SU-DHL-6 (cell line): ENCODE data around the gene RAB36.
"Not testable (repeated sequence)": the region's sequence is repeated elsewhere in the genome, so short reads cannot be mapped to it uniquely, and the experiment has no call there.

Experiments used
- H2AFZ ChIP-seq: fragments of 200-600 bp; sonication (generic); 2 replicates; pipeline ENCODE4 v1.6.1; 2014; ENCODE audit warnings: low read depth, mild to moderate bottlenecking, moderate library complexity, mixed read lengths, antibody characterized with exemption, low read length; ENCODE audit not compliant: severe bottlenecking
- H3F3A ChIP-seq: fragments of 200-600 bp; shearing (Covaris generic); 2 replicates; pipeline ENCODE4 v1.6.0; 2016; ENCODE audit warnings: antibody characterized with exemption, mild to moderate bottlenecking; ENCODE audit not compliant: insufficient read depth
- H3K27ac ChIP-seq: fragments of 200-600 bp; sonication (generic); 2 replicates; pipeline ENCODE4 v1.5.1; 2016; ENCODE audit warnings: low read depth, mild to moderate bottlenecking, low read length, moderate library complexity, mixed read lengths
- H3K27me3 ChIP-seq: fragments of 200-600 bp; sonication (generic), shearing (Covaris generic); 2 replicates; pipeline ENCODE4 v1.6.0; 2014; ENCODE audit warnings: mild to moderate bottlenecking, low read length
- H3K36me3 ChIP-seq: fragments of 200-600 bp; sonication (generic); 2 replicates; pipeline ENCODE4 v1.6.1; 2014; ENCODE audit warnings: mild to moderate bottlenecking, low read length, mixed read lengths
- H3K4me2 ChIP-seq: fragments of 300-600, 200-600 bp; shearing (Covaris generic), sonication (generic); 2 replicates; pipeline ENCODE4 v1.6.0; 2014; ENCODE audit warnings: low read length, low read depth, mild to moderate bottlenecking; ENCODE audit not compliant: poor library complexity, severe bottlenecking
- H3K4me3 ChIP-seq: fragments of 200-600 bp; sonication (generic); 2 replicates; pipeline ENCODE4 v1.5.1; 2014; ENCODE audit warnings: antibody characterized with exemption, low read length, mild to moderate bottlenecking, mixed read lengths; ENCODE audit not compliant: insufficient read depth, poor library complexity, severe bottlenecking
- H3K79me2 ChIP-seq: fragments of 200-600 bp; sonication (generic); 2 replicates; pipeline ENCODE4 v1.6.1; 2014; ENCODE audit warnings: mild to moderate bottlenecking, low read length, moderate library complexity; ENCODE audit not compliant: insufficient read depth
- H3K9ac ChIP-seq: fragments of 200-600 bp; sonication (generic); 2 replicates; pipeline ENCODE4 v1.7.0; 2014; ENCODE audit warnings: mild to moderate bottlenecking, low read length
- H3K9me2 ChIP-seq: fragments of 200-600 bp; sonication (generic); replicated peaks from 2 replicates; pipeline ENCODE4 v1.6.1; 2014; ENCODE audit warnings: low read length; ENCODE audit not compliant: insufficient read depth
- H3K9me3 ChIP-seq: fragments of 200-600 bp; sonication (generic); 2 replicates; pipeline ENCODE4 v1.6.1; 2014; ENCODE audit warnings: low read length, mixed read lengths; ENCODE audit not compliant: insufficient read depth
- H4K20me1 ChIP-seq: fragments of 200-600 bp; sonication (generic); 2 replicates; pipeline ENCODE4 v1.6.1; 2014; ENCODE audit warnings: low read depth, mild to moderate bottlenecking, antibody characterized with exemption, low read length, moderate library complexity, mixed read lengths
- EZH2phosphoT487 ChIP-seq: fragments of 200-600 bp; sonication (generic), shearing (Covaris generic); conservative IDR thresholded peaks from 2 replicates; pipeline ENCODE4 v1.6.1; 2018; ENCODE audit warnings: mild to moderate bottlenecking, antibody characterized with exemption, low read length, moderate library complexity, mixed read lengths
- TF ChIP-seq, protein P1 (sequence below): fragments of 200-600 bp; sonication (generic); IDR thresholded peaks from one replicate; pipeline ENCODE4 v1.5.1; 2017; ENCODE audit warnings: antibody characterized with exemption, mild to moderate bottlenecking, low read length, moderate library complexity; ENCODE audit not compliant: insufficient read depth, poor library complexity, severe bottlenecking

Gene RAB36

DNA sequence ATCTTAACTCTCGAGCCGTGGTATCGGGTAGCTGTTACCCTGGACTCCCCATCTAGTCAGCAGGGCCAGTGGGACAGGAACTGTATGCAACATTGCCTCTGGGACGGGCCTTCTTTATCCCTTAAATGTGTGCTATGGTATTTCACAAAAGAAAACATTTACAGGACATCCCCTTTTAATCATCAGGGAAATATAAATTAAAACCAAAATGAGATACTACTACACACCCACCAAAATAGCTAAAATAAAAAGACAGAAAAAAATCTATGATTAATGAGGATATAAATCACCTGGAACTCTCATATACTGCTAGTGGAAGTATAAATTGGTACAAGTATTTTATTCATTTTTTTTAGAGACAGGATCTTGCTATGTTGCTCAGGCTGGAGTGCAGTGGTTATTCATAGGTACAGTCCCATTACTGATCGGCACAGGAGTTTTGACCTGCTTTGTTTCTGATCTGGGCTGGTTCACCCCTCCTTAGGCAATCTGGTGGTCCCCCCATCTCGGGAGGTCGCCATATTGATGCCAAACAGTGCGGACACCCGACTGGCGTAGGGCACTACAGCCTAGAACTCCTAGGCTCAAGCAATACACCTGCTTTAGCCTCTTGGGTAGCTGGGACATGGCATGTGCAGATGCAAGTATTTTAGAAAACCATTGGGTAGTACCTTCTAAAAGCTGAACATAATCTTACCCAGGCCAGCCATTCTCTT, 12.7 kb upstream of the RAB36 start:
- no peaks in the 10 kb centered on the region for H3K27me3 ChIP-seq
- H3F3A ChIP-seq: no peaks in the 10 kb centered on the region
- H3K9me3 ChIP-seq: no peaks in the 10 kb centered on the region
- H3K36me3 ChIP-seq: no peaks in the 10 kb centered on the region
- no peak overlapping the region for H3K4me2 ChIP-seq
- H3K9ac ChIP-seq: no peak overlapping the region
- TF ChIP-seq, protein P1, sequence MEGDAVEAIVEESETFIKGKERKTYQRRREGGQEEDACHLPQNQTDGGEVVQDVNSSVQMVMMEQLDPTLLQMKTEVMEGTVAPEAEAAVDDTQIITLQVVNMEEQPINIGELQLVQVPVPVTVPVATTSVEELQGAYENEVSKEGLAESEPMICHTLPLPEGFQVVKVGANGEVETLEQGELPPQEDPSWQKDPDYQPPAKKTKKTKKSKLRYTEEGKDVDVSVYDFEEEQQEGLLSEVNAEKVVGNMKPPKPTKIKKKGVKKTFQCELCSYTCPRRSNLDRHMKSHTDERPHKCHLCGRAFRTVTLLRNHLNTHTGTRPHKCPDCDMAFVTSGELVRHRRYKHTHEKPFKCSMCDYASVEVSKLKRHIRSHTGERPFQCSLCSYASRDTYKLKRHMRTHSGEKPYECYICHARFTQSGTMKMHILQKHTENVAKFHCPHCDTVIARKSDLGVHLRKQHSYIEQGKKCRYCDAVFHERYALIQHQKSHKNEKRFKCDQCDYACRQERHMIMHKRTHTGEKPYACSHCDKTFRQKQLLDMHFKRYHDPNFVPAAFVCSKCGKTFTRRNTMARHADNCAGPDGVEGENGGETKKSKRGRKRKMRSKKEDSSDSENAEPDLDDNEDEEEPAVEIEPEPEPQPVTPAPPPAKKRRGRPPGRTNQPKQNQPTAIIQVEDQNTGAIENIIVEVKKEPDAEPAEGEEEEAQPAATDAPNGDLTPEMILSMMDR: no peak
- TF ChIP-seq EZH2phosphoT487: no peak
- no peaks in the 10 kb centered on the region for H4K20me1 ChIP-seq
- H2AFZ ChIP-seq: no peak overlapping the region
- H3K9me2 ChIP-seq: no peaks in the 10 kb centered on the region
- no peak overlapping the region for H3K27ac ChIP-seq
- H3K79me2 ChIP-seq: no peaks in the 10 kb centered on the region
- no peak overlapping the region for H3K4me3 ChIP-seq

DNA sequence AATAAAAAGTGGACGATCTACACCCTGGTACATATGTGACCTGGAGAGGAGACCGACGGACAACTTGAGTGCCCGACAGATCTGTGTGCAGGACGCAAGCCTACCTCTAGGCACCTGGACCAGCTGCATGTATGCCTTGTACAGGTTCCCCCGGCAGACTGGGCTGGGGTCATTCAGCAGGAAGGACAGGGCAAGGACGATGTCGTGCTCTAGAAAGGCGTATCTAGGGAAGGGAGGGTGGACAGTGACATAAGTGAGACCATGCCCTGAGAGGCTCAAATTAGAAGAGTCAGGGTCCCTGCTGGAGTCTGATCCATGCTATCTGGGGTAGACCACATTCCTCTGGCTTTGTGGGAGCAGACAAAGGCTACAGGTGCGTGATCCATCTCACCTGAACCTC, 11.4 kb upstream of the RAB36 start:
- no peak overlapping the region for H3K9ac ChIP-seq
- no peaks in the 10 kb centered on the region for H3K36me3 ChIP-seq
- H3K27me3 ChIP-seq: no peaks in the 10 kb centered on the region
- no peak overlapping the region for H2AFZ ChIP-seq
- no peaks in the 10 kb centered on the region for H4K20me1 ChIP-seq
- no peak overlapping the region for H3K27ac ChIP-seq
- H3K9me2 ChIP-seq: no peaks in the 10 kb centered on the region
- no peak overlapping the region for H3K4me2 ChIP-seq
- H3K79me2 ChIP-seq: no peaks in the 10 kb centered on the region
- no peak overlapping the region for H3K4me3 ChIP-seq
- H3K9me3 ChIP-seq: no peaks in the 10 kb centered on the region
- TF ChIP-seq, protein P1: no peak
- no peak for TF ChIP-seq EZH2phosphoT487
- no peaks in the 10 kb centered on the region for H3F3A ChIP-seq

DNA sequence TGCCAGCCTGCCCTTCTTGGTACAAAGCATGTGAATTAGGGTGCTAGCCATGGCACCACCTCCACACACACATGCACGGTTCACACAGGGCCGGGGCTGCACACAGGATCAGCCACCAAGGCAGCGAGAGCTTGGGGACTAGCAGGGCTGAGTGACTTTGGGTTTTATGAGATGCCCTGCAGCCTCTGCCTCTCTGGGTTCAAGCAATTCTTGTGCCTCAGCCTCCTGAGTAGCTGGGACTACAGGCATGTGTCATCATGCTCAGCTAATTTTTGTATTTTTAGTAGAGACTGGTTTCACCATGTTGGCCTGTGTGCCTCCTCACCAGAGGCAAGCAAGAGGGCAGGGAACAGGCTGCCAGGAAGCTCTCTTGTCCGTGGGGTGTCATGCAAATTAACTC, 8.3 kb upstream of the RAB36 start:
- H4K20me1 ChIP-seq, H3K9me3 ChIP-seq, H2AFZ ChIP-seq, H3F3A ChIP-seq, H3K36me3 ChIP-seq, H3K9me2 ChIP-seq, H3K4me3 ChIP-seq, H3K27ac ChIP-seq, H3K9ac ChIP-seq, H3K79me2 ChIP-seq, H3K4me2 ChIP-seq, H3K27me3 ChIP-seq: not testable (repeated sequence)

DNA sequence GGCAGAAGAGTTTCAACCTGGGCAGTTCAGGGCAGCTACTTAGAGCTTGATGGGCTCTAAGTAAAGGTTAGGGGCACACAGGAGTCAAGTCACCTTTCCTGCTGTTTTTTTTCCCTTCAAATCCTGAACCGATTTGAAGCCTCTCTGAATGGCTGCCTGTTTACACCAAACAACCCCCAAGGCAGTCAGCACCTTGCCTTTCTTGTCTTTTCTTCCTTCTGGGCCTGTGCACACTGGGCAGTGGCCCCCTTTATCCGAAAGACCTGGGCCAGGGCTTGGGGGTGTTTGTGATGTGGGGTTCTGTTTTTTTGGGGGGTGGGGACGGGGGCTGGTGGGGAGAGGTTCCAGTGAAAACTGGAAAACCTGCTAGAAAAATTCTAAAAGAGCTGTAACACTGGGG, 7.8 kb upstream of the RAB36 start:
- H3F3A ChIP-seq: no peaks in the 10 kb centered on the region
- H2AFZ ChIP-seq: no peak overlapping the region
- no peak for TF ChIP-seq EZH2phosphoT487
- TF ChIP-seq, protein P1: no peak
- no peaks in the 10 kb centered on the region for H3K9me3 ChIP-seq
- H3K4me2 ChIP-seq: peak overlapping the region; percentile 21
- no peaks in the 10 kb centered on the region for H3K27me3 ChIP-seq
- H3K9me2 ChIP-seq: no peaks in the 10 kb centered on the region
- H3K4me3 ChIP-seq: no peak overlapping the region
- no peak overlapping the region for H3K9ac ChIP-seq
- H3K36me3 ChIP-seq: no peaks in the 10 kb centered on the region
- no peaks in the 10 kb centered on the region for H3K79me2 ChIP-seq
- H3K27ac ChIP-seq: 0 out of 2 replicates have a peak overlapping the region, but pooled peaks have one; percentile 22
- H4K20me1 ChIP-seq: no peaks in the 10 kb centered on the region
